Cerebellar cortex (tissue), 1 donor: ENCODE results near the gene GHITM.
"Not testable (repeated sequence)": the region's sequence is repeated elsewhere in the genome, so short reads cannot be mapped to it uniquely, and the experiment has no call there.

ENCODE experiments used
- DNase-seq: peaks from one replicate; pipeline ENCODE4 v3.0.0-alpha.2; 2015; ENCODE audit warnings: low spot score

The GHITM gene

GRCh38 chr10:84139126-84140035, at the start of gene GHITM:
Gene GHITM (plus strand): TSS chr10:84139509. CDS start chr10:84141501, 1,992 bp downstream.
- peak; percentile 99 for DNase-seq

- no peak for DNase-seq
Measured at GRCh38 chr10:84095811-84096497, 43.4 kb upstream of the GHITM start.

GRCh38 chr10:84097787-84098353, 41.4 kb upstream of the GHITM start:
- no peak for DNase-seq

GRCh38 chr10:84098667-84099066, 40.6 kb upstream of the GHITM start:
- DNase-seq = no peak

GRCh38 chr10:84101042-84101441, 38.3 kb upstream of the GHITM start:
- DNase-seq = no peak

GRCh38 chr10:84108797-84109196, 30.5 kb upstream of the GHITM start:
- no peak for DNase-seq

GRCh38 chr10:84109772-84110171, 29.5 kb upstream of the GHITM start:
- not testable (repeated sequence) for DNase-seq

GRCh38 chr10:84113468-84113867, 25.8 kb upstream of the GHITM start:
- DNase-seq = not testable (repeated sequence)

GRCh38 chr10:84114088-84114667, 25.1 kb upstream of the GHITM start:
- DNase-seq = no peak

- not testable (repeated sequence) for DNase-seq
Measured at GRCh38 chr10:84117204-84117603, 22.1 kb upstream of the GHITM start.

- no peak for DNase-seq
Measured at GRCh38 chr10:84117686-84118394, 21.5 kb upstream of the GHITM start.

- no peak for DNase-seq
Measured at GRCh38 chr10:84118395-84119006, 20.8 kb upstream of the GHITM start.

GRCh38 chr10:84123362-84123761, 15.9 kb upstream of the GHITM start:
- DNase-seq = no peak

- DNase-seq = not testable (repeated sequence)
Measured at GRCh38 chr10:84125910-84126784, 13.2 kb upstream of the GHITM start.

- no peak for DNase-seq
Measured at GRCh38 chr10:84126785-84127167, 12.5 kb upstream of the GHITM start.

- no peak for DNase-seq
Measured at GRCh38 chr10:84135836-84136235, 3.5 kb upstream of the GHITM start.

GRCh38 chr10:84137811-84138210, 1.5 kb upstream of the GHITM start:
- DNase-seq = no peak

GRCh38 chr10:84138478-84139125, 707 bp upstream of the GHITM start:
- no peak for DNase-seq

GRCh38 chr10:84140036-84140379, 699 bp downstream of the GHITM start:
- DNase-seq = peak; percentile 14

- DNase-seq = no peak
Measured at GRCh38 chr10:84147347-84147746, 8.0 kb downstream of the GHITM start.
